DND-41 (cell line): Measurements from ENCODE around the gene CIRBP.

ENCODE experiments used
- ATAC-seq: fragments of 200-7000 bp; cut with Tn5 transposase; 3 replicates; pipeline ENCODE4 v1.9.1; 2021; ENCODE audit warnings: low read depth; ENCODE audit not compliant: insufficient read depth
- DNase-seq: peaks from one replicate; pipeline ENCODE4 v3.0.0-alpha.2; 2020
- H2AFZ ChIP-seq: 2 replicates; pipeline ENCODE4 v1.6.0; 2012; ENCODE audit warnings: low read depth, low read length
- H3K27ac ChIP-seq: 2 replicates; pipeline ENCODE4 v1.5.1; 2012; ENCODE audit warnings: low read length, inconsistent platforms
- H3K27me3 ChIP-seq: fragments of 200-600 bp; sonication (generic); 2 replicates; pipeline ENCODE4 v1.6.0; 2012; ENCODE audit warnings: low read length, mild to moderate bottlenecking, inconsistent platforms; ENCODE audit not compliant: insufficient read depth, poor library complexity
- H3K36me3 ChIP-seq: 2 replicates; pipeline ENCODE4 v1.5.1; 2012; ENCODE audit warnings: low read length, inconsistent platforms; ENCODE audit not compliant: insufficient read depth
- H3K4me1 ChIP-seq: 2 replicates; pipeline ENCODE4 v1.5.1; 2012; ENCODE audit warnings: mild to moderate bottlenecking, low read length; ENCODE audit not compliant: insufficient read depth
- H3K4me2 ChIP-seq: 2 replicates; pipeline ENCODE4 v1.6.0; 2012; ENCODE audit warnings: mild to moderate bottlenecking, moderate library complexity, low read length, inconsistent platforms; ENCODE audit not compliant: insufficient read depth
- H3K4me3 ChIP-seq, 2 experiments: fragments of 200-600 bp in 1 of 2; shearing (Covaris generic) in 1 of 2; 2 replicates each; pipeline ENCODE4 v1.5.1; 2012 to 2016; ENCODE audit warnings: inconsistent platforms in 2 of 2, low read length in 2 of 2, mild to moderate bottlenecking in 2 of 2, low read depth in 1 of 2, moderate library complexity in 1 of 2
- H3K79me2 ChIP-seq: 2 replicates; pipeline ENCODE4 v1.6.0; 2012; ENCODE audit warnings: low read length, inconsistent platforms; ENCODE audit not compliant: insufficient read depth
- H3K9ac ChIP-seq: 2 replicates; pipeline ENCODE4 v1.6.0; 2012; ENCODE audit warnings: low read depth, mild to moderate bottlenecking, inconsistent platforms, low read length, moderate library complexity
- H3K9me3 ChIP-seq: 2 replicates; pipeline ENCODE4 v1.5.1; 2012; ENCODE audit warnings: low read length, moderate library complexity, mild to moderate bottlenecking, inconsistent platforms; ENCODE audit not compliant: insufficient read depth, severe bottlenecking
- H4K20me1 ChIP-seq: 2 replicates; pipeline ENCODE4 v1.6.0; 2012; ENCODE audit warnings: low read length; ENCODE audit not compliant: insufficient read depth
- CTCF ChIP-seq: IDR thresholded peaks from 2 replicates; pipeline ENCODE4 v1.5.1; 2012; ENCODE audit warnings: borderline replicate concordance, low read length, moderate library complexity, mild to moderate bottlenecking; ENCODE audit not compliant: poor library complexity, severe bottlenecking; ENCODE audit errors: extremely low read depth
- EZH2 ChIP-seq: IDR thresholded peaks from 3 replicates; pipeline ENCODE4 v1.6.1; 2012; ENCODE audit warnings: borderline replicate concordance, low read depth, mild to moderate bottlenecking, moderate library complexity, low read length, inconsistent platforms; ENCODE audit not compliant: severe bottlenecking

CIRBP gene

DNA sequence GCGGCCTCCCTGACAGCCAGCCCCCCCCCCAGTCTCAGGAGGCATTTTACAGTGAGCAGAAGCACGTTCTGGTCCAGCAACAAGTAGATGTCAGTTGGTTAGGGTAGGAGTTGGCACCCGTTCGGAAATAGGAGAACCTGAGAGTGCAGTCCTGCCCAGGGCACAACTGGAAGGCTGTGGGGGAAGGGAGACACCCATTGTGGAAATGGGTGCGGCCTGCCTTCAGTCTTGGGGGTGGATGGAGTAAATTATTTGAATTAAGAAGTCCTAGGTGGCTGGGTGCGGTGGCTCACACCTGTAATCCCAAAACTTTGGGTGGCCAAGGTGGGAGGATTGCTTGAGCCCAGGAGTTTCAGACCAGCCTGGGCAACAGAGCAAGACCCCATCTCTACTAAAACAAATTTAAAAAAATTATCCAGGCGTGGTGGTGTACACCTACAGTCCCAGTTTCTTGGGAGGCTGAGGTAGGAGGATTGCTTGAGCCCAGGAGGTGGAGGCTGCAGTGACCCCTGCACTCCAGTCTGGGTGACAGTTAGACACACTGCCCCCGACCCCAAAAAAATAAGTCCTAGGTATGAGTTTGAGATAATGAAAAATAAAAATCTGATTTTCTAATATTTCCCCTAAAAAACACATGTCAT lies 1.2 kb downstream of the CIRBP start:
- TF ChIP-seq EZH2: no peak
- TF ChIP-seq CTCF: no peak
- peak overlapping the region; percentile 79 to 95; a peak in 3 of 4 replicates for H3K4me3 ChIP-seq
- peak overlapping the region; percentile 90 for H3K9ac ChIP-seq
- H3K4me2 ChIP-seq: peak overlapping the region; percentile 83
- DNase-seq: peak; percentile 38
- H3K27me3 ChIP-seq: peaks cover 4% of the 10 kb centered on the region
- H3K79me2 ChIP-seq: peaks cover 56% of the 10 kb centered on the region
- peaks cover 57% of the 10 kb centered on the region for H3K36me3 ChIP-seq
- H4K20me1 ChIP-seq: peaks cover 56% of the 10 kb centered on the region
- no peak for ATAC-seq
- H3K27ac ChIP-seq: peak overlapping the region; percentile 92
- peaks cover 79% of the 10 kb centered on the region for H3K4me1 ChIP-seq
- H3K9me3 ChIP-seq: no peaks in the 10 kb centered on the region
- H2AFZ ChIP-seq: no peak overlapping the region

GRCh38 chr19:1270854-1271527 lies 1.9 kb downstream of the CIRBP start:
- peak overlapping the region; percentile 83 for H3K4me2 ChIP-seq
- H3K36me3 ChIP-seq: peaks cover 57% of the 10 kb centered on the region
- peaks cover 58% of the 10 kb centered on the region for H3K79me2 ChIP-seq
- peak overlapping the region; percentile 90 for H3K9ac ChIP-seq
- H3K27ac ChIP-seq: peak overlapping the region; percentile 92
- no peaks in the 10 kb centered on the region for H3K9me3 ChIP-seq
- TF ChIP-seq CTCF: no peak
- no peak for TF ChIP-seq EZH2
- peaks cover 57% of the 10 kb centered on the region for H4K20me1 ChIP-seq
- DNase-seq (no peak), ATAC-seq (no peak)
- H3K4me3 ChIP-seq: peak overlapping the region in 1 of 2 experiments; percentile 95; a peak in 2 of 4 replicates
- peaks cover 4% of the 10 kb centered on the region for H3K27me3 ChIP-seq
- no peak overlapping the region for H2AFZ ChIP-seq
- peaks cover 80% of the 10 kb centered on the region for H3K4me1 ChIP-seq

DNA sequence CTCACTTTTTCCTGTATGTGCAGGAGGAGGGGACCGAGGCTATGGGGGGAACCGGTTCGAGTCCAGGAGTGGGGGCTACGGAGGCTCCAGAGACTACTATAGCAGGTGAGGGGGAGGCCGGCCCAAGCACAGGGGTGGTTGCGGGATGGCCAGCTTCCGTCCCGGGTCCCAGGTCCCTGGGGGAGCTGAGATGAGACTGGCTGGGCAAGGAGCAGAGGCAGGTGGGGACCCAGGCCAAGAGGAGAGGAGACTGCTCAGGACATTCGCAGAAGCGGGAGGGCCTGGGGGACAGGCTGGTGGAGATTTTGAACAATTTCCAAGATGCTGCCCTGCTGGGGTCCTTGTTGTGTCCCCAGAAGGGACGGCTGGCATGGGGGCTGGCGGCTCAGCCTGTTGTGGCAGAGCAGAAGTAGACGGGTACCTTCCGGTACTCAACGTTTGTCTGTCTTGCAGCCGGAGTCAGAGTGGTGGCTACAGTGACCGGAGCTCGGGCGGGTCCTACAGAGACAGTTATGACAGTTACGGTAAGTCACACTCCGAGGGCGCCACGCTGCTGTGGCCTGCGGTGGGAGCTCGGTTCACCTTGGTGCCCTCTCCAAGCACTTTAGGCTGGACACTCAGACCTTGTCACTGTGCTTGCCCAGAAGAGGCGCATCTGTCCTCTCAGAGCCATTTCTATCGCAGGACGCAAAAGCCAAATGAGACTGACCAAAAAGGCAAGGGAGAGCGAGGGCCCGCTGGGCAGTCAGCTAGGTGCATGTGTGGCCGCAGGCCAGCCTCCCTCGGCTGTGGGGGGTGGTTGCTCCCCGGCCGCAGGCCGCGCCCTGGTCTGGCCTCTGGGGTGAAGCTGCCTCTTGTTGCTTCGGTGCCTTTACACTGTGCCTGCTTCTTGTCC lies 2.6 kb downstream of the CIRBP start:
- Histone ChIP-seq H3K36me3 (peaks cover 61% of the 10 kb centered on the region), H3K27ac (peak overlapping the region; percentile 92; the same call in 1 of the 2 replicates), H4K20me1 (peaks cover 64% of the 10 kb centered on the region), H2AFZ (no peak overlapping the region), H3K4me2 (peak overlapping the region; percentile 83), H3K9me3 (no peaks in the 10 kb centered on the region), H3K4me1 (peaks cover 82% of the 10 kb centered on the region), H3K4me3 (peak overlapping the region in 1 of 2 experiments; percentile 95; a peak in 1 of 4 replicates), H3K9ac (peak overlapping the region; percentile 90), H3K27me3 (peaks cover 3% of the 10 kb centered on the region), H3K79me2 (peaks cover 66% of the 10 kb centered on the region)
- TF ChIP-seq CTCF (no peak), EZH2 (no peak)
- DNase-seq (no peak), ATAC-seq (no peak)
